ENCODE measurements around the gene GAL3ST3.
A peak's percentile ranks its signal among the peaks of the same experiment; 100 is the strongest.
"Not testable (repeated sequence)": the region's sequence is repeated elsewhere in the genome, so short reads cannot be mapped to it uniquely, and the experiment has no call there.

GAL3ST3 gene, protein sequence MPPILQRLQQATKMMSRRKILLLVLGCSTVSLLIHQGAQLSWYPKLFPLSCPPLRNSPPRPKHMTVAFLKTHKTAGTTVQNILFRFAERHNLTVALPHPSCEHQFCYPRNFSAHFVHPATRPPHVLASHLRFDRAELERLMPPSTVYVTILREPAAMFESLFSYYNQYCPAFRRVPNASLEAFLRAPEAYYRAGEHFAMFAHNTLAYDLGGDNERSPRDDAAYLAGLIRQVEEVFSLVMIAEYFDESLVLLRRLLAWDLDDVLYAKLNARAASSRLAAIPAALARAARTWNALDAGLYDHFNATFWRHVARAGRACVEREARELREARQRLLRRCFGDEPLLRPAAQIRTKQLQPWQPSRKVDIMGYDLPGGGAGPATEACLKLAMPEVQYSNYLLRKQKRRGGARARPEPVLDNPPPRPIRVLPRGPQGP

DNA sequence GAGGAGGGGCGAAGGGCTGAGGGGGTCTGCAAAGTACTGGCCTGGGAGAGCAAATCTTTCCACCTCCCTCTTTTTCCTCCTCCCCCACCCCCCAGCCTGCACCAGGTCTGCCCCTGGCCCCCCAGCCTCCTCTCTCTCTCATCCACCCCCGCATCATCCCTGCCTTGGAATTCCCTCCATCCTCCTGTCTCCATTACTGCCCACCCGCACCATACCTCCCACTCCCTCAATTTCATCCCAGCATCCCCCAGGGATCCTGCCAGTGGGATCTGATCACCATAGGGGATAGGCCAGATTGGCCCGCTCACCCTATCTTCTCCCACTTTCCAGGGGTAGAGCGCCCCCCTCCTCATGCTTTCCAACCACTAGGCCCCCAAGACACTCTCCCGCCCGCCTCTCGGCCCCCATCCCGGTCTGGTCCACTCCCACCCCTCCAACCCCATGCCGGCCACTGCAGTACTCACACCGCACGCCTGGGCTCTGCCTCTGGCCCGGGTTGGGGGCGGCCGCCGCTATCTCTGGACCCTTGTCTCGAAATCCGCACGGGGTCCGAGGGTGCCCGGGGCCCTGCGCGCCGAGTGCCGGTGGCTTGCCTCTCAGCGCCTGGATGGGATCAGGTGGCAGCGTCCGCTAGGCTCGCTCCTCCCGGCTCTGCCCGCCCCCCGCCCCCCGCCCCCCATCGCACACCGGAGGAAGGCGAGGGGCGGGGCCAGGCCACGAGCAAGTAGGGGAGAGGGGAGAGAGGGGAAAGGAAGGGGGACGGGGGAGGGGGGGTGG lies at the start of gene GAL3ST3:
GAL3ST3 (minus strand) TSS at position 615 of the 777 bp plus-strand sequence. CDS start 3,746 bp downstream, outside the sequence.
- no peak for DNase-seq

GRCh38 chr11:66092125-66092524 lies 43.2 kb upstream of the GAL3ST3 start:
- not testable (repeated sequence) for DNase-seq

GRCh38 chr11:66090288-66090687 lies 41.3 kb upstream of the GAL3ST3 start:
- DNase-seq = no peak

DNA sequence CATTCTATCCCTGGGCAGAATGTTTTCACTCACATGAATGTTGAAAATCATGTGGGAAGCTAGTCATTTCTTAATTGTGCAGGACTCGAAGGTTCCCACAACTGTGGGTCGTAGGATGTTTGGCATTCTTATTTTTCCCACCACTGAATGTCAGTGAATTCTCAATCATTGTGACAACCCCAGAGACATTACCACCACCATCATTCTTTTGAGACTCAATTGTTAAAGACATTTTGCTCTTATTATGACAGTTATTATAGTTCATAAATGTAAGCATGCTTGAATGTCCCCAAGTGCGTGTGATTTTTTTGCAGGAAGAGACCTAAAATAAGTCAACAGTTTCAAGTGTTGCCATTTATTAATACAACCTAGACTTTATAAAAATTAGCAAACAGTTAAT lies 40.1 kb upstream of the GAL3ST3 start:
- no peak for DNase-seq

GRCh38 chr11:66087148-66087908 lies 38.4 kb upstream of the GAL3ST3 start:
- no peak for DNase-seq

DNA sequence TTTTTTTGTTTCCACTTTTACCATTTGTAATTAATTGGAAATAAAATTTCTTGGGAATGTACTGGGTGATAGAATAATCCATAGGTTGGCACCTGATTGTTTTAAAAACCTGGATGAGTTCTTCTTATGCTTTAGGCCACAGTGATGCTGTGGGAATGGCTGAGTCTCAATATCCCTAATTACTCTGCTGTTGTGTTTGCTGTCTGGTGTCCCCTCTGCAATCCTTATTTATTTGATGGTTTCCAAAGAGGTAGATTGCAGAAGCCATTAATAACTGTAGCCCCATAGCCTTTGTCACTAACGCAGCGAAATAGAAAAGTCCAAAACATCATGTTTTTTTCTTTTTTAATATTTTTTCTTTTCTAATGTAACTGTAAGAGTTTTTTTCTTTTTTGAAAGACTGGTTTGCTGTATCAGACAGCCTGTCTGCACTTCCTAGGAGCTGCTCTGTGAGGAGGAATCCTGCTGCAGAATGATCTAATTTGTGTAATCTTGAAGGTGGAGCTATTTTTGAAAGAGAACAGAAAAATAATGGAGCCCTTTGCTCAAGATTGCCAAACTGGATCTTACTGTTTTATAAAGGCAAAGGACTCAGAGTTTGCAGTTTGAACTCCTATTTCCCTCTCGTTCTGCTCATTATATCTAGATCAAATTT lies 36.0 kb upstream of the GAL3ST3 start:
- no peak for DNase-seq

DNA sequence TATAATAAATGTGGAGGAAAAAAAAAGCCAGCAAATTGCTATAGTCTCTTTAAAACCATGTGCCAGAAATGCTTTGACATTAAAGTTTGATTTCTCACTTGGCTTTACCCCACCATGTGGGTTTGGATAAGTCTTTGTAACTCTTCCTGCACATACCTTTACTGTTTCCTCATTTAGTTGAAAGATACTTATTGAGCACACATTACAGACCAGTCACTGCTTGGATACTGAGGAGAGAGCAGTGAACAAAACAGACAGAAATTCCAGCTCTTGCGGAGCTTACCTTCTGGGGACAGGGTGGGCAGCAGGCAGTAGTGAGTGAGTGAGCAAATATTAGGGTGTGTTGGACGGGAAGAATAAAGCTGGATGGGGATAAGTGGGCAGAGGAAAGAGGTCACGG lies 34.8 kb upstream of the GAL3ST3 start:
- DNase-seq = no peak

- DNase-seq = no peak
Observed at GRCh38 chr11:66082946-66083698, 34.2 kb upstream of the GAL3ST3 start.

- peak; percentile 52 for DNase-seq
Observed at GRCh38 chr11:66081505-66081904, 32.5 kb upstream of the GAL3ST3 start.

DNA sequence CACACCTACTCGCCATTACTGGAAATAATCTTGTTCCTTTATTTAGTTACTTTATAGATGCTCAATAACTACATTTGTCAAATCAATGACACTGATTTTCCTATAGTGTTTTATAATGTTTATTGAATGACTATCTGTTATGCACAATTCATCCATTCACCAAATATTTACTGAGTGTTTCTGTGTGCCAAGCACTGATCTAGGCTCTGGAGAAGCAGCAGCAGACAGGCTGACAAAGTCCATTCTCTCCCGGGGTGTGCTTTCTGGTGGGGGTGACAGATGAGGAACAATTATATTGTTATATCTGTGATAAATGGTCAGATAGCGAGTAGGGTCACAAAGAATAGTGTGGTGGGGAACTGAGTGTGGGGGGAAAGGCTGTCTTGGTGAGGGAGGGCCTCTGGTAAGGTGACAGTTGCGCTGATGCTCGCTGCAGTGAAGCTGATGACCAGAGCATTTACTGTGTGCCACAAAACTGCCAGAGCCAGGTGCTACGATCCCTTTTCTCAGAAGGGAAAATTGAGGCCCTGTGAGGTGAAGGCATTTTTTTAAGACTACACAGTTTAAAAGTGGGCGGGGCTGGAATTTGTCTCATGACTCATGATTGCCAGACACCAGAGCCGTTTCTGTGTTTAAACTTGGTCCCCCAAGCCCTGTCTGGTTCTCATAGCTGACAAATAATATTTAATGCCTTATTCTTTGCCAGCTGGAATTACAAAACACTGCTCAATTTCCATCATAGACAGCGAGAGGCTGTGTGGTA lies 31.3 kb upstream of the GAL3ST3 start:
- DNase-seq = peak; percentile 59

GRCh38 chr11:66078949-66079348 lies 30.0 kb upstream of the GAL3ST3 start:
- DNase-seq = not testable (repeated sequence)

- no peak for DNase-seq
Observed at GRCh38 chr11:66077927-66078326, 29.0 kb upstream of the GAL3ST3 start.

DNA sequence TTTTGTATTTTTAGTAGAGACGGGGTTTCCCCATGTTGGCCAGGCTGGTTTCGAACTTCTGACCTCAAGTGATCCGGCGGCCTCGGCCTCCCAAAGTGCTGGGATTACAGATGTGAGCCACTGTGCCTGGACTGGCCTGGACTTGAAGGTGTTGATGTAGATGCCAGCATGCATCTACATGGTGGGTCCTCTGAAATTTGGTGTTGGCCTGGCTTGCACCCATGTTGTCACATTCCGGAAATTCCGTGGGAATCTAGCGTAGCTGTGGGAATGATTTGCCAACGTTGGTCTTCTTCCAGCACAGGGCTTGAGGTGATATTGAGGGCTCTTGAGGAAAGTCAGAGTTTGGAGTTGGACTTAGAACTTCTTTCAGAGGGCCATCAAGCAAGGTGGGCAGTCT lies 27.6 kb upstream of the GAL3ST3 start:
- no peak for DNase-seq

GRCh38 chr11:66075273-66075672 lies 26.3 kb upstream of the GAL3ST3 start:
- DNase-seq = no peak

- no peak for DNase-seq
Observed at GRCh38 chr11:66073669-66074068, 24.7 kb upstream of the GAL3ST3 start.

DNA sequence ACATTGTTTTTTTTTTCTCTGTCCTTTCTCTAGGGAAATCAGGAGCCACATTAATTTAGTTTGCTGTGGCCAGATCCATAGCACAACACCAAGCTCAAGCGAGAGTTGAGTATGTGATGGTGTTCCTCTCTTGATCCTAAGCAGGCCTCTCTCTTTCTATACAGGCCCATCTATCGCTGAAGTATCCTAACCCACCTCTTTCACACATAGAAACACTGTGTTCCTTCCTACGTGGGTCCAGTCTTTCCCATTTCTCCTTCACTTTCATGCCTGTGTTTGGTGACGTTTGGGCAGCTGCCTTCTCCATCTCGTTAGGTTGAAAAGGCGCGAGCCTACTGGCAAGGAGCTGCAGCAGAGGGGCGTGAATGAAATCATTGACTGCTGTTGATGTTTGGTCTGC lies 23.6 kb upstream of the GAL3ST3 start:
- DNase-seq = no peak

DNA sequence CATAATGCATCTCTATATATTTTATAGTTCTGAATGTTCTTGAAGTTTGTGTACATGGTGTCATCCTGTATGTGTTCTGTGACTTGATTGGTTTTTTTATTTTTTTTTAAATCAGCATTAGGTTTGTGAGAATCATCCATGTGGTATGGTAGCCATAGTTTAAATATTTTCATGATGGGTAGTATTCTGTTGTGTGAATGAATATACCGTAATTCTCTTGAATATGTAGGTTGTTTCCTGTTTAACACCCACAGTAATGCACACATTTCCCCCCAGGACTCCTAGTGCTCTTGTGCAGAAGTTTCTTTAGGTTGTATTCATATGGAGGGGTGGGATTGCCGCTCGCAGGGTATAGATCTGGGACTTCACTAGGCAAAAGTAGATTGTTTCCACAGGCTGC lies 23.1 kb upstream of the GAL3ST3 start:
- no peak for DNase-seq

- no peak for DNase-seq
Observed at GRCh38 chr11:66071381-66071801, 22.4 kb upstream of the GAL3ST3 start.

DNA sequence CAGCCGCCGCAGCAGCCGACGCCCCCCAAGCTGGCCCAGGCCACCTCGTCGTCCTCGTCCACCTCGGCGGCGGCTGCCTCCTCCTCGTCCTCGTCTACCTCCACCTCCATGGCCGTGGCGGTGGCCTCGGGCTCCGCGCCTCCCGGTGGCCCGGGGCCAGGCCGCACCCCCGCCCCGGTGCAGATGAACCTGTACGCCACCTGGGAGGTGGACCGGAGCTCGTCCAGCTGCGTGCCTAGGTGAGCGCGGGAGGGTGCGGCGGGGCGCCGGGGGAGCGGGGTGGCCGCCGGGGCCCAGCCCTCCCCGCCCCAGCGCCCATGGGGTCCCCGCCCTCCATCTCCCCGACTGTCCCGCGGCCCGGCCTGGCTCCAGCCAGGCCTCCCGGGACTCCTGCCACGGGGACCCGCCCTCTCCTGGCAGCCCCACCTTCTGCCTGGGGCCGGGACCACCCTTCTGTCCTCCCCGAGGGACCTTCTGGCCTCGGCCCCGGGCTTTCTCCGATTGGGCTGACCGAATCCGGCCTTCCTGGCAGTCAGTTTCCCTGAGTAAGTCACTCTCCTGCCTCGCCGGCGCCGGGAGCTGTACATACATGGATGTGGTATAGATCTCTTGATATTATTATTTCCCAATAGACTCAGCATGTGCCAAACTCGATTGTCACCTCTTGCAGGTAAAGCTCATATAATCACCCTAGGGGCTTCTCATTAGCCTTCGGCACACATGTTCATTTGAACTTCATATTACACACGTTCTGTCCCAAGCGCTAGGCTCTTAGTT lies 21.8 kb upstream of the GAL3ST3 start:
- peak; percentile 32 for DNase-seq

Data from stimulated activated CD4-positive, alpha-beta T cell treated with anti-CD3 and anti-CD28 coated beads, Interleukin-4, amount 100 ng/mL, for 1 hour (primary cell).